HG03060 (cell line): ENCODE data around the gene SLC18B1.
"Not testable (repeated sequence)": the region's sequence is repeated elsewhere in the genome, so short reads cannot be mapped to it uniquely, and the experiment has no call there.

Source experiments
- ATAC-seq: cut with Tn5 transposase; IDR thresholded peaks from one replicate; pipeline ENCODE4 v1.9.1; 2021; ENCODE audit warnings: low read depth, moderate number of reproducible peaks; ENCODE audit not compliant: unreplicated experiment

SLC18B1 gene

DNA sequence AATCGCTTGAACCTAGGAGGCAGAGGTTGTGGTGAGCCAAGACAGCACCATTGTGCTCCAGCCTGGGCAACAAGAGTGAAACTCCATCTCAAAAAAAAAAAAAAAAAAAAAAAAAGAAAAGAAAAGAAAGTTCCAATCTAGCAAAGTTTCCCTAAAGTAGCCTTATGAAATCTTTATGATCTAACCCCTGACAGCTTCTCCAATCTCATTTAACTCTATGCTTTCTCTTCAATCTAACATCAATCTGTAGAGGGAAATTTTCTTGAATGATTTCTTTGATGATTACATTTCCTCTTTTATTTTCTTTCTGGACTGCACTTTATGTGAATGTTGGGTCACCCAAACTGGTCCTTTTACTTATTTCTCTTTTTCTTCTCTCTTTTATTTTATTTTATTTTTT lies 2.2 kb upstream of the SLC18B1 start:
- ATAC-seq, result no peak

DNA sequence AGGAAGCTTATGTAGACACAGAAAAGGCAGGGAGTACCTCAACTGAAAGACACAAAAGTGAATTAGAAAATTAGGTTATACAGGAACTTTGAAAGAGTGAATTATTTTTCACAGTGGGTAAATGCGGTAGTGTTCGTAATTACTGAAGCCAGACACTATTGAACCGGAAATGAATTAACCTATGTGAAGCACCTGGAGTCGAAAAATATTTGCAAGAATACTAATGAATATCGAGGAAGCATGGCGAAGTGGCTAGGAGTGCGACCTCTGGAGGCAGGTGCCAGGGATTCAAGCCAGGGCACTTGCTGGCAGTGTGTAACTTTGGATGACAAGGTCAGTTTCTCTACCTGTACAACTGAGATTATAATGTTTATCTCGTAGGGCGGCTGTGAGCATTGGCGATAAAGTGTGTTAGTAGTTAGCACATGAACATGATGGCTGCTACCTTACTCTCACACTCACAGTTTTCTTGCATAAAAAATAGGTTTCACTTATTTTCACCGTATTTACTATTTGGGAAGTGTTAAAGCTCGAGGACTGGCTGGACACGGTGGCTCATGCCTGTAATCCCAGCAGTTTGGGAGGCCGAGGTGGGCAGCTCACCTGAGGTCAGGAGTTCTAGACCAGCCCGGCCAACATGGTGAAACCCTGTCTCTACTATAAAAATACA lies 567 bp upstream of the SLC18B1 start:
- peak; percentile 91 for ATAC-seq

DNA sequence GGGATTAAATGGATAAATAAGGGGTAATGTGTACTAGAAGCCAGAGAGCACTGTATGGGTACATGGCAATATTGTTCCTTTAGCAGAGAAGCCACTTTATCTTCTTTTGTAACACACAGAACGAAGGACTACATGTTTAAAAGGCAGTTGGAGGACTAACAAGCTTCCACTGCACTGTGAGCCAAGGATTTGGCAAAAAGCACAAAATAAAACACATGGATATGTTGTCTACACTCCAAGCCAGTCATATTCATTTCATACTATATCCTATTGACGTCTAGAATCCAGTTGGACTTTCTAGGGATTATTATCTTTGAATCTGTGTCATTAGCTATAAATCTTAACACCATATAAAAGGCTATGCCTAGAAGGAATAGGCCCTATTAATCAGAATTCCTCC lies 3.0 kb downstream of the SLC18B1 start:
- ATAC-seq, result no peak

DNA sequence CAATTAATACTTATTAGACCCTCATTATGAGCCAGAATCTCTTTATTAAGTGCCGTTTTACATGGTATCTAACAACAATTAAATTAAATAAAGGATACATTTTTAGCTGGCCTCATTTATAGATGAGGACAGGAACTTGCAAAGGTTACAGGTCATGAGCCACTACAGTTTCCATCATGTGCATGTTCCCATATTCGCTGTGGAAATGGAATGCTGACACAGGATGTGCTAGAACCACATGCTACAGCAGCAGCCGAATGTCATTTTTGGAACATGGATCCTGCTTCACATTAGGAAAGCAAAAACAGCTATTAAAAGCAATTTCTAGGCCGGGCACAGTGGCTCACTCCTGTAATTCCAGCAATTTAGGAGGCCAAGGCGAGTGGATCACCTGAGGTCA lies 5.9 kb downstream of the SLC18B1 start:
- ATAC-seq, result no peak

DNA sequence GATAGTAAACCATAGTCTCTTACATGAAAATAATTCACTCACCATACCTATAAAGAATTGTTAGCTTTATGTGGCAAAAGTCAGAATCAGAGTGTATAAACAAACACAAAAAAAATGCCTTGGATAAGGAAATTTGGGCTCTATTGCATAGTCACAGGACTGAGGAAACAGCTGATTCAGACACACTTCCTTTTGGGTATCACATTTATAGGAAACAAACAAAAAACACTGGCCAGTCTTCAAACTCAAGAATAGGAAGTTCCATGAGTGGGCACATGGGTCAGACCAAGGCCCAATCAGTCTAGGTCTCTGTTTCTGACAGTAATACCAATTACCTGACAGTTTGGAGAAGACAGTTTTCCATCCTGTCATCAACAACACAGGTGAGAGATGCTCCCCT lies 8.0 kb downstream of the SLC18B1 start:
- no peak for ATAC-seq

DNA sequence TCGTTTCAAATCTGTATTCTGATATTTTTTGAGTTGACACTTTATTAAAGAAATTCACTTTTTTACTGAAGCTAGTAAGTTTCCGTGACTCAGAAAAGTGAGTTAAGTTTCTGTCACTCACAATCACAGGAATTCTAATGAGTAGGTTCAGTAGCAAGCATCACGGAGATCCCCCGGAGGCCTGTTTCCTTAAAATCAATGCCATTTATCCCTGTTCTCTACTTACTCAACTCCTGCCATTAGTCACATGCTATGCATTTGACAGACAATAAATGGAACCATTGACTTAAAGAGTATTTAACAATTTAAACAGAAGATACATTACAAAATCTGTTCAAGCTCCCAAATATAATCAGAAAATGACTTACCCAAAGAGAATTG lies 9.1 kb downstream of the SLC18B1 start:
- no peak for ATAC-seq

DNA sequence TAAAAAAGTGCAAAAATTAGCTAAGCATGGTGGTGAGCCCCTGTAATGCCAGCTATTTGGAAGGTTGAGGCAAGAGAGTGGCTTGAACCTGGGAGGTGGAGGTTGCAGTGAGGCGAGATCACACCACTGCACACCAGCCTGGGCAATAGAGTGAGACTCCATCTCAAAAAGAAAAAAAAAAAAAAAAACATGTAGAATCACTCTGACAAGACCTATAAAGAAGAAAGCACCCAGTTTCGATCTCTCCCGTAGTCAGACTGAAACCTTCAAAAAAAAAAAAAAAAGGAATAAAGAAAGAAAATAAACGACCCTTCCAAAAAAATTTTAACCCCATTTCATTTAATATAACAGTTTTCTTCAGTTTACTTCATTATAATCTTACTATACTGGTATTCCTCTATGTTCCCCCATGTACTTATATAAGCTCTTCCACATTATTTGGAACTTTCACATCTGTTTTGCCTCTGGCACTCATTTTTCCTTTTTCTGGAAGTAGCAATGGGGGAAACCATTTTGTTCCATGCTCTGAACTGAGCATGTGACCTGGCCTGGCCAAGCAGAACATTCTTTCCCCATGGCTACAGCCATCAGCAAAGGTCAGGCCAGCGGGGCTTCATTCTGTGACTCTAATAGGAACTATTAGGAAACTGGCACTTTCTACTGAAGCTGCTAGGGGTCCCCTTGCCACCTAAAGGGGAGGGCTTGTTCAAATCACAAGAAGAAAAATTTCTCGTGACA lies 9.6 kb downstream of the SLC18B1 start:
- no peak for ATAC-seq

DNA sequence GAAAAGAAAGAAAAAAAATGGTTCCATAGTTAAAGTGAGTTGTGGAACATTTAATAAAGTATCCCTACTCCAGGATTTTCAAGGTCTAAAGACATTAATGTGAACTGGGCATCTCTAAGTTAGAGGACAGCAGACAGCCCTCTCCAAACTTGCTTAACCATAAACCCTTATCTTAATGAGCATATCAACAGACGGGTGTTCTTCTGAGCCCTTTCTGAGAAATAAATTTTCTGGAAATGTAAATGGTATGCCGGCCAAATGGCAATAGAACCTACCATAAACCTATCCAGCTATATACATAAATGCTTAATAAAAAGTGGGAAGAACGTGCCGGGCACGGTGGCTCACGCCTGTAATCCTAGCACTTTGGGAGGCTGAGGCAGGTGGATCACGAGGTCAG lies 12.5 kb downstream of the SLC18B1 start:
- no peak for ATAC-seq

DNA sequence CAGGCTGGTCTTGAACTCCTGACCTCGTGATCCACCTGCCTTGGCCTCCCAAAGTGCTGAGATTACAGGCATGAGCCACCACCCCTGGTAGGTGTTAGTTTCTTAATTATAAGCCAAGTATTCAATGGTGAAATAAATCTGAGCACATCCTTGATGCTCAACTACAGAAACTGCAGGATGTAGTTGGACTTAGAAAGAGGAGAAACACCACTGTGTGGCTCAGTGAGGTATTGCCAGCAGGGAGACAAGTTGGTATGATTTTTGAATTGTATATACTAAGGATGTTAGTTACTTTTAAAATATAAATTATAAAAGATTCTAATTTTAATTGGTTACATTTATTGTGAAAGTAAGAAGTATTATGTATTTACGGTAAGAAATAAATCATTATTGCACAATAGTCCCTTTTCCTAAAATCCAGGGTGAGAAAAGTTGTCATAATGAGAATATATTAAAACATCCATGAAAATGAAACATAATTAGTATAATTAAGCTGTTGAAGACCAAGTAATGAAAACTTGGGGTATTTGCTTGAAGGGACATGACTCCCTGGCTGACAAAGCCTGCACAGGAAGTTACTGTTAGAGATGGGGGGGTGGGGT lies 17.6 kb downstream of the SLC18B1 start:
- ATAC-seq, result no peak

DNA sequence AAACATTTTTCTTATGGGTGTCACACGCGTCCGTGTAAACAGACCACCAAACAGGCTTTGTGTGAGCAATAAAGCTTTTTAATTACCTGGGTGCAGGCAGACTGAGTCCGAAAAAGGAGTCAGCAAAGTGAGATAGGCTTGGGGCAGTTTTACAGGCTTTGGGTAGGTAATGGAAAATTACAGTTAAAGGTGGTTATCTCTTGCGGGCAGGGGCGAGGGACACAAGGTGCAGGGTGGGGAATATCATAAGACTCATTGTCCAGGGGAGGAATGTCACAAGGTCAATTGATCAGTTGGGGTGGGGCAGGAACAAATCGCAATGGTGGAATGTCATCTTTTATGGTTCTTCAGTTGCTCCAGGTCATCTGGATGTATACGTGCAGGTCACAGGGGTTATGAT lies 20.6 kb downstream of the SLC18B1 start:
- ATAC-seq, result not testable (repeated sequence)

DNA sequence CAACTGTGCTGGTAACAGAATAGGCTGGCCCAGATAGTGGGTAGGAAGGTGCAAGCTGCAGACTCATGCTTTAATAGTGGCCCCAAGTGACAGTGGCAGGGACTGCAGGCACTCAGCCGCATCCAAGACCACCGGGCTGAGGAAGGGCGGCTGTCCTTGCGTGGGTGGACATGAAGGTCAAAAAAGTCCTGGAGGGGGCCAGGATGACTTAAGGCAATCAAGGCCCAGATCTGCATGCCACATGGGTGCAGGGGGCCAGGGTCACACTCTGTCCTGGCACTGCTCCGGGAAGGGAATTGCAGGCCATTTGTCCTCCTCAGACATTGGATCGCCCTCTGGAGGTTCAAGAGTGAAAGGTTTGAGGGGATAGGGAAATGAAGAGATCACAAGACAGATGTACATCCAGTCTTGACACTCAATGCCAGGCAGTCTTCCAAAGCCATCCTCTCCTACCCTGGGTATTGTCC lies 30.4 kb downstream of the SLC18B1 start:
- peak; percentile 57 for ATAC-seq

DNA sequence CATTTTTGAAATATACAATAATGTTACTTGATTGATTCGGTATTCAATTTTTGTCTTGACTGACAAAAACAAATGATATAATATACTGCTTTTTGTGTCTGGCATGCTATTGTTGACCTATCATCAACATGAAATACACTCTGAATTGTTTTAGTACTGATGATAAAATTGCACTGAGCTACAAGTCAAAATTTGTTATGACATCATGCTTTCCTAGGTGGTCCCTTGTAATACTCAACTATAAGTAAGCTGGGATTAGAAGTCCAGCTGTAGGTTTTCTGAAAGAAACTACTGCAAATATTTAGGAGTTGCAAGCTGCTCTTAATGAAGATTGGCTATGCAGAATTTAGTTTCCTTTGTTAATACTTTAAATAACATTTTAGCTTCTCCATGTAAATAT lies 32.9 kb downstream of the SLC18B1 start:
- ATAC-seq, result no peak

DNA sequence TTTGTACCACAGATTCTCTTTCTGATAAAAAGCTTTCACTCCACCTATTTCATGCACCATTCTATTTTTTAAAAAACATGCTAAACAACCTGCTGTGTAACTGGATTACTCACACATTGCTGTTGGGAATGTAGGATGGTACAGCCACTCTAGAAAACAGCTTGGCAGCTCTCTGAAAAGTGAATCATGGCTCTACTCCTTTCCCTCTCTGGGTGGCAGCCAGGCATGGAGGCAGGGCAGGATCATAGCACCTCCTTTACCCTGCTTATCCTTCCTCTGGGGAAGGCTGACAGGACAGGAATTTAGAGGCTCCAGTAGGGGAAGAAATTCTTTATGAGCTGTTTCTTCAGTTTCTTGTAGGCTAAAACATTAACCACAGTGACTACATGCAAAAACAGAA lies 34.1 kb downstream of the SLC18B1 start:
- ATAC-seq, result no peak

DNA sequence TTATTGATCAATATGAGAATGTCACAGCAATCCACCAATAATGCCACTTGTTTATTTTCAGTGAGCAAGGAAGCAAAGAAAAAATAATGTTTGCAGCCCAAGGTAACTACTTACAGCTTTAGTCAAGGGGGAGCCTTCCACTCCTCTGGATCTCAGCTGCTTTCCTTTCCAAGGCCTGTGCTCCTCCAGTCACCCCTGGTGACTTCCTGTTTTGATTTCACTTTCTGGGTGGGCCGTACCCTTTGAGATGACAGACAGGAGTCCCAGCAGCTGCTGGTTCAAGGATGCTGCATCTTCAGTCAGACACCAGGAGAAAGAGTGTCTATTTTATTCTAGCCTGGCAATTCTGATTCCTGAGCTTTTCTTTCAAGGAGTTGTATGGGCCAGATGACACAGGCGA lies 35.2 kb downstream of the SLC18B1 start:
- peak; percentile 71 for ATAC-seq

DNA sequence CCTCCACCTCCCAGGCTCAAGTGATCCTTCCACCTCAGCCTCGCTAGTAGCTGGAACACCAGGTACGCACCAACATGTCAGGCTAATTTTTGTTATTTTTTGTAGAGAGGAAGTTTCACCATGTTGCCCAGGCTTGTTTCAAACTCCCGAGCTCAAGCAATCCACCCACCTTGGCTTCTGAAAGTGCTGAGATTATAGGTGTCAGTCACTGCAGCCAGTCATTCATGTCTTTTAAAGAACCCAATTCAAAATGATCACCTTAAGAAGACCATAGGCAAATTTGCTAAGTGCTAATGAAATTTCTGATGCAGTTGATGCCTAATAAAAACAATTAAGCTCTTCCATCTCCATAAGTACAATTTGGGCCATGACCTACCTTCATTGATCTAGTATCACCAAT lies 38.2 kb downstream of the SLC18B1 start:
- ATAC-seq, result no peak

DNA sequence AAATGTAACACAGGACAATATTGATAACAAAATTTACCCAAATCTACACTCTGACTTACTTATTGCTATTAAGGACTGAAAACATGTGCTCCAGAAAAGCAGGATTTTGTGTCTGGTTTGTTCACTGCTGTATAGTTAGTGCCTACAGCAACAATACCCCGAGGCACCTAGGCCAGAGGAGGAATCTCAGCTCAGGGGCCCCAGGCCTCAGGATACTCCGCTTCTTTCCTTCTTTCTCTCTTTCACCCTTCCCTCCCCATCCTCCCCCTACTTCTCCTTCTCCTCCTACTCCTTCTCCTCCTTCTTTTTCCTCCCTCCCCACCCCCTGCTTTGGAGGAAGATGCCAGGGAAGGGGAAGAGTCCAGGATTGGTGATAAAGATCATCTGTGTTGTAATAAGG lies 39.7 kb downstream of the SLC18B1 start:
- ATAC-seq, result no peak

DNA sequence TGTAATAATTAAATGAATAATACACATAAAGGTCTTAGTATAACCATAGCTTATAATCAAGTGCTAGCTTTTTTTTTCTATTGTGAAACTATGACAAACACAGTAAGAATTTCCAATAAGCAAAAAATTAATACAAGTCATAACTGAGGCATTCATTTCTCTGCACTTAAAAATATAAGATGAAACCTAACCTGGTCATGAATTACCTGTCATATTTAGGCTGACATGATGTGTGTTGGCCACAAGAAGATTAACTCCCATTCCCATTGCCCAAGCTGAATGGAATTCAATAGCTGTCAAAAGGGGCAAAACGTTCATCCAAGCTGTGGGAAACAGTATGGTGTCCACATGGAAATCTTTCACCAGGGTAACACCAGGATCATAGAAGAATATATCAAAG lies 46.2 kb downstream of the SLC18B1 start:
- ATAC-seq, result no peak

DNA sequence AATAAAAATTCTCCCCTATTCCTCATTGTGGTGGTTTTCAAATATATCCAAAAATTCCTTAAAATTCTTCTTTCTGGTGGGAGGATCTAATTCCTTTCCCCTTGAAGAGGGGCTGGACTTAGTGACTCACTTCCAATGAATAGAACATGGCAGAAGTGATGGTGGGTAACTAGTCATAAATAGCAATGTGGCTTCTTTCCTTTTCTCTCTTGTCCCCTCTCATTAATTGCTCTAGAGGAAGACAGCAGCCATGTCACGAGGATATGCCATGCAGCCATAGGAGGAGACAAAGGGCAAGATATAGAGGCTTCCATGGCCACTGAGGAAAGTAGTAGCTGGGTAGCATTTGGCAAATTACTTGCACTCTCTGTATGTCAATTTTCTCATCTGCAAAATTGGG lies 46.6 kb downstream of the SLC18B1 start:
- no peak for ATAC-seq

DNA sequence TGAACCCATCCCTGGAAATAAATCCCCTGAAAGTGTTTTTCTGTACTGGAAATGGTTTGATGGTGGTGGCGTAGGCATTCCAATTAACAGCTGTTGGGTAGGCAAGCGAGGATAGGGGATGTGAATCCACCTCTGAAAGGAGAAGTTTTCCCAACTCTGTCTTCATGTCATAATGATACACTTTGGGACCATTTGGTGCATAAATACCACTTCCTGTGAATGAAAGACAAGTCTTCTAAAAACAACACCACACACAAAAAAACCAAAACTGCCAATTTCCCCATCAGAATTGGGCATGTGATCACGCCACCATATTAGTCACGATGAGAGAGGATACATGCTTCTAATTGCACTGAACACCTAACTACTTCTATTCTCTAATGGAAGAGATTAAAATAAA lies 47.1 kb downstream of the SLC18B1 start:
- peak; percentile 35 for ATAC-seq

DNA sequence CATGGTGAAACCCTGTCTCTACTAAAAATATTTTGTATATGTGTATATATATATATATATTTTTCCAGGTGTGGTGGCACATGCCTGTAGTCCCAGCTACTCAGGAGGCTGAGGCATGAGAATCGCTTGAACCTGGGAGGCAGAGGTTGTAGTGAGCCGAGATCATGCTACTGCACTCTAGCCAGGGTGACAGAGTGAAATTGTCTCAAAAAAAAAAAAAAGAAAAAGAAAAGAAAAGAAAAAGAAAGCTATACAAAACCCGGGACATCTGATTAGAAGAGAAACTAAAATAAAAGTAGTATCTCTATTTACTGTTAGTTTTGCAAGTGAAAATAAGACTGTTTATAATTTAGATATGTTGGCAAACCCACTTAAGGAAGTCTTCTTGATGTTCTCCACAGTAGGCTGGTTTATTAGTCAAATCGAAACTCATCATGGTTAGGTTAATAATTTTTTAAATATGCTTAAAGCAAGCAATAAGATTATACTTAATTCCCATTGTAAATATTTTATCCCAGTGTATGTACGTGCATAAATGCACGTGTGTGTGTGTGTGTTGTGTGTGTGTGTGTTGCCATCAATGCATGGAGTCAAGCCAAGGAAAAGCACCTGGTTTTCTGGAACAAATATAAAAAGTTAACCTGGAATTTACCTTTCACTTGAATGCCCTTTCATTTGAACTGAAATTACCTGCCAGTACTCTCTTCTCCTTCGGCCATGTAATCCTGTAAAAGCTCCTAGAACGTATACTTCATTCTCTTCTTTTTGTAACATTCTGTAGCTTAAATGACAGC lies 47.8 kb downstream of the SLC18B1 start:
- peak; percentile 82 for ATAC-seq

DNA sequence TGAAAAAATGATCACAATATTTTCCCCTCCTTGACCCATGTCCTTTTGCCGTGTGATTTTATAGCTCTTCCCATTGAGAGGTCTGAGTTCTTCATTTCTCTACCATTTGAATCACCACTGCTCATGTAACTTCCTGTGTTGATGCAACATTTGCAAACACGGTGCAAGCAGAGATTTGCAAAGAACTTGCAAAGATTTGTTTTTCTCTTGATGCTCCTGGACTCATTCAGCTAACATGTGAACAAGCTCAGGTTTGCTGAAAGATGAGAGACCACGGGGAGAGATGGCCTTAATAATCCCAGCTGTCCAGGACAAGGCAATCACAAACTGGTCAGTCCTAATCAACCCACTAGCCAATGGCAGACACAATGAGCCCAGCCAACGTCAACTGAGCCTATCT lies 49.3 kb downstream of the SLC18B1 start:
- ATAC-seq, result no peak
